Measurements from ENCODE around the gene LZIC.

GRCh38 chr1:9917901-9918300 lies 25.3 kb downstream of the LZIC start:
- TF ChIP-seq CTCF (IDR thresholded peaks at IDR 0.05; ENCODE audit: borderline replicate concordance, extremely low read depth, low read length, poor library complexity, severe bottlenecking) (no peak), EZH2 (IDR thresholded peaks at IDR 0.05; ENCODE audit: borderline replicate concordance, low read depth, low read length, severe bottlenecking) (no peak)

Data from DND-41 (cell line).